Measurements from ENCODE around the gene RERE.

DNA sequence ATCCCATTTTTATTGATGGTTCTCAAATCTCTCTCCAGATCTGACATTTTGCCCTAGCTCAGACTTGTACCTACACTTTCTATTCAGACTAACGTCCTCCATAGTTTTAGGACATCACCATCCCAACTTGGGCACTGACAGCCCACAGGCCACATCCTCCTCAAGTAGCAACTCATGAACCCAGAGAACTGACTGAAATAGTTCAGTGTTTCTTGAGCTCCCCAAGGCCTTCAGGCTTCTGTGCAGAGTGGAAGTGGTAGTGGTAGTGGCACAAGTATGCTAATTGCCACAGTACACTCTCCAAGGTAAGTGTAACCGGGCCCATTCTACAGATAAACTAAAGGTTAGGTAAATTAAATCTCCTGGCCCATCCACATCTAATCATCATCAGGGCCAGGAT is 387.0 kb downstream of the RERE start:
- TF ChIP-seq, protein P1, sequence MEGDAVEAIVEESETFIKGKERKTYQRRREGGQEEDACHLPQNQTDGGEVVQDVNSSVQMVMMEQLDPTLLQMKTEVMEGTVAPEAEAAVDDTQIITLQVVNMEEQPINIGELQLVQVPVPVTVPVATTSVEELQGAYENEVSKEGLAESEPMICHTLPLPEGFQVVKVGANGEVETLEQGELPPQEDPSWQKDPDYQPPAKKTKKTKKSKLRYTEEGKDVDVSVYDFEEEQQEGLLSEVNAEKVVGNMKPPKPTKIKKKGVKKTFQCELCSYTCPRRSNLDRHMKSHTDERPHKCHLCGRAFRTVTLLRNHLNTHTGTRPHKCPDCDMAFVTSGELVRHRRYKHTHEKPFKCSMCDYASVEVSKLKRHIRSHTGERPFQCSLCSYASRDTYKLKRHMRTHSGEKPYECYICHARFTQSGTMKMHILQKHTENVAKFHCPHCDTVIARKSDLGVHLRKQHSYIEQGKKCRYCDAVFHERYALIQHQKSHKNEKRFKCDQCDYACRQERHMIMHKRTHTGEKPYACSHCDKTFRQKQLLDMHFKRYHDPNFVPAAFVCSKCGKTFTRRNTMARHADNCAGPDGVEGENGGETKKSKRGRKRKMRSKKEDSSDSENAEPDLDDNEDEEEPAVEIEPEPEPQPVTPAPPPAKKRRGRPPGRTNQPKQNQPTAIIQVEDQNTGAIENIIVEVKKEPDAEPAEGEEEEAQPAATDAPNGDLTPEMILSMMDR (IDR thresholded peaks at IDR 0.05 in 2 of 3, conservative IDR thresholded peaks at IDR 0.05 in 1 of 3; ENCODE audit: borderline replicate concordance in 1 of 3, insufficient read depth in 1 of 3, low read depth in 2 of 3, low read length in 2 of 3), result no peak
- TF ChIP-seq POLR2A (IDR thresholded peaks at IDR 0.05; ENCODE audit: borderline replicate concordance, extremely low read depth, insufficient read depth, insufficient read length), result no peak
